OCI-LY3 (cell line): ENCODE data around the gene CTDSP1.

Experiments used
- H2AFZ ChIP-seq: fragments of 200-600, 300-600 bp; shearing (Covaris generic); 2 replicates; pipeline ENCODE4 v1.6.0; 2014; ENCODE audit warnings: antibody characterized with exemption, low read depth, low read length
- H3K27ac ChIP-seq: fragments of 200-600, 300-600 bp; sonication (generic); 2 replicates; pipeline ENCODE4 v1.5.1; 2014; ENCODE audit warnings: mild to moderate bottlenecking, low read length, moderate library complexity, mixed read lengths
- H3K27me3 ChIP-seq: fragments of 200-600, 300-600 bp; sonication (generic); 2 replicates; pipeline ENCODE4 v1.6.1; 2014; ENCODE audit warnings: low read depth, low read length, mixed read lengths
- H3K36me3 ChIP-seq: fragments of 200-600, 300-600 bp; sonication (generic); replicated peaks from 2 replicates; pipeline ENCODE3; 2014; ENCODE audit warnings: low read depth, low read length, mixed read lengths
- H3K4me1 ChIP-seq: fragments of 300-600, 200-600 bp; sonication (generic); 2 replicates; pipeline ENCODE4 v1.6.1; 2014; ENCODE audit warnings: low read length, mixed read lengths
- H3K4me2 ChIP-seq: fragments of 200-600, 300-600 bp; sonication (generic); 2 replicates; pipeline ENCODE4 v1.6.1; 2014; ENCODE audit warnings: low read length, mixed read lengths
- H3K4me3 ChIP-seq: fragments of 300-600, 200-600 bp; sonication (generic); 2 replicates; pipeline ENCODE4 v1.5.1; 2014; ENCODE audit warnings: antibody characterized with exemption, mild to moderate bottlenecking, low read length, moderate library complexity
- H3K79me2 ChIP-seq: fragments of 300-600, 200-600 bp; shearing (Covaris generic); 2 replicates; pipeline ENCODE4 v1.6.1; 2014; ENCODE audit warnings: mild to moderate bottlenecking, low read length, mixed read lengths
- H3K9ac ChIP-seq: fragments of 300-600, 200-600 bp; shearing (Covaris generic); 2 replicates; pipeline ENCODE4 v1.6.0; 2014; ENCODE audit warnings: mild to moderate bottlenecking, low read length, moderate library complexity
- H3K9me3 ChIP-seq: fragments of 200-600, 300-600 bp; shearing (Covaris generic); 2 replicates; pipeline ENCODE4 v1.6.1; 2014; ENCODE audit warnings: low read length, mixed read lengths; ENCODE audit not compliant: insufficient read depth
- H4K20me1 ChIP-seq: fragments of 200-600, 300-600 bp; sonication (generic); 2 replicates; pipeline ENCODE4 v1.6.1; 2016; ENCODE audit warnings: low read length, mixed read lengths; ENCODE audit not compliant: insufficient read depth
- CTCF ChIP-seq: fragments of 200-600, 300-600 bp; sonication (generic); IDR thresholded peaks from 2 replicates; pipeline ENCODE4 v1.5.1; 2014; ENCODE audit warnings: antibody characterized with exemption, low read length, low read depth
- EZH2phosphoT487 ChIP-seq: fragments of 200-600 bp; shearing (Covaris generic); IDR thresholded peaks from 2 replicates; pipeline ENCODE4 v1.6.1; 2018; ENCODE audit warnings: antibody characterized with exemption, mixed run types, low read depth

Gene CTDSP1

GRCh38 chr2:218423584-218423983, 23.9 kb downstream of the CTDSP1 start:
- no peak overlapping the region for H2AFZ ChIP-seq

GRCh38 chr2:218425531-218425930, 25.9 kb downstream of the CTDSP1 start:
- Histone ChIP-seq H3K9ac (no peak overlapping the region), H3K27me3 (no peaks in the 10 kb centered on the region), H3K4me3 (no peak overlapping the region), H2AFZ (no peak overlapping the region), H3K4me2 (no peak overlapping the region), H3K4me1 (no peaks in the 10 kb centered on the region), H3K27ac (no peak overlapping the region), H4K20me1 (no peaks in the 10 kb centered on the region), H3K9me3 (no peaks in the 10 kb centered on the region), H3K79me2 (no peaks in the 10 kb centered on the region), H3K36me3 (no peaks in the 10 kb centered on the region)
- TF ChIP-seq EZH2phosphoT487 (no peak), CTCF (no peak)

More at GRCh38 chr2:218423584-218423983, 23.9 kb downstream of the CTDSP1 start:
- H3K4me2 ChIP-seq: no peak overlapping the region
- H3K9me3 ChIP-seq: no peaks in the 10 kb centered on the region
- no peaks in the 10 kb centered on the region for H4K20me1 ChIP-seq
- H3K36me3 ChIP-seq: no peaks in the 10 kb centered on the region
- H3K27me3 ChIP-seq: no peaks in the 10 kb centered on the region
- no peak overlapping the region for H3K4me3 ChIP-seq
- H3K79me2 ChIP-seq: no peaks in the 10 kb centered on the region
- no peak for TF ChIP-seq CTCF
- TF ChIP-seq EZH2phosphoT487: no peak
- H3K4me1 ChIP-seq: no peaks in the 10 kb centered on the region
- H3K9ac ChIP-seq: no peak overlapping the region
- no peak overlapping the region for H3K27ac ChIP-seq

GRCh38 chr2:218427741-218428140, 28.1 kb downstream of the CTDSP1 start:
- H3K36me3 ChIP-seq: no peaks in the 10 kb centered on the region
- TF ChIP-seq CTCF (no peak), EZH2phosphoT487 (no peak)
- no peaks in the 10 kb centered on the region for H3K9me3 ChIP-seq
- no peak overlapping the region for H3K27ac ChIP-seq
- no peaks in the 10 kb centered on the region for H4K20me1 ChIP-seq
- no peak overlapping the region for H3K4me3 ChIP-seq
- H3K9ac ChIP-seq: no peak overlapping the region
- no peaks in the 10 kb centered on the region for H3K27me3 ChIP-seq
- H3K4me1 ChIP-seq: no peaks in the 10 kb centered on the region
- no peak overlapping the region for H2AFZ ChIP-seq
- no peaks in the 10 kb centered on the region for H3K79me2 ChIP-seq
- H3K4me2 ChIP-seq: no peak overlapping the region

GRCh38 chr2:218428846-218429558, 29.3 kb downstream of the CTDSP1 start:
- H3K4me2 ChIP-seq: no peak overlapping the region
- no peak overlapping the region for H2AFZ ChIP-seq
- no peaks in the 10 kb centered on the region for H3K4me1 ChIP-seq
- H3K79me2 ChIP-seq: no peaks in the 10 kb centered on the region
- H3K27ac ChIP-seq: no peak overlapping the region
- no peaks in the 10 kb centered on the region for H3K27me3 ChIP-seq
- no peaks in the 10 kb centered on the region for H3K36me3 ChIP-seq
- H3K9ac ChIP-seq: no peak overlapping the region
- no peak for TF ChIP-seq CTCF
- no peak for TF ChIP-seq EZH2phosphoT487
- no peaks in the 10 kb centered on the region for H3K9me3 ChIP-seq
- no peak overlapping the region for H3K4me3 ChIP-seq
- no peaks in the 10 kb centered on the region for H4K20me1 ChIP-seq
